ENCODE results near the gene SNHG17.
A peak's percentile ranks its signal among the peaks of the same experiment; 100 is the strongest.
"Not testable (repeated sequence)": the region's sequence is repeated elsewhere in the genome, so short reads cannot be mapped to it uniquely, and the experiment has no call there.

The SNHG17 gene

GRCh38 chr20:38434770-38435554, at the start of gene SNHG17:
Gene SNHG17 (minus strand): TSS chr20:38435328.
- TF ChIP-seq Cebpa-rat (IDR thresholded peaks at IDR 0.05) = no peak

GRCh38 chr20:38479596-38479995, 44.5 kb upstream of the SNHG17 start:
- H3K9me3 ChIP-seq = no peaks in the 10 kb centered on the region
- TF ChIP-seq Cebpa-rat (IDR thresholded peaks at IDR 0.05) = no peak
- H3K4me1 ChIP-seq = peaks cover 6% of the 10 kb centered on the region; the same call in 1 of the 2 replicates
- H3K4me3 ChIP-seq = no peak overlapping the region
- H3K27me3 ChIP-seq = no peaks in the 10 kb centered on the region
- no peak overlapping the region for H3K4me2 ChIP-seq
- peaks cover 41% of the 10 kb centered on the region for H3K36me3 ChIP-seq
- H4K20me1 ChIP-seq = peaks cover 96% of the 10 kb centered on the region
- no peak overlapping the region for H3K27ac ChIP-seq
- H3K9ac ChIP-seq = no peak overlapping the region

More at GRCh38 chr20:38434770-38435554, at the start of gene SNHG17:
- Histone ChIP-seq H3K36me3 (peaks cover 41% of the 10 kb centered on the region), H4K20me1 (peaks cover 46% of the 10 kb centered on the region), H3K9me3 (peaks cover 16% of the 10 kb centered on the region; the same call in 1 of the 2 replicates), H3K9ac (peak within 1 kb of the TSS; percentile 98), H3K4me2 (peak within 1 kb of the TSS; percentile 96), H3K27ac (peak within 1 kb of the TSS; percentile 98), H3K27me3 (no peaks in the 10 kb centered on the region), H3K4me3 (peak within 1 kb of the TSS; percentile 93), H3K4me1 (peaks cover 37% of the 10 kb centered on the region)

DNA sequence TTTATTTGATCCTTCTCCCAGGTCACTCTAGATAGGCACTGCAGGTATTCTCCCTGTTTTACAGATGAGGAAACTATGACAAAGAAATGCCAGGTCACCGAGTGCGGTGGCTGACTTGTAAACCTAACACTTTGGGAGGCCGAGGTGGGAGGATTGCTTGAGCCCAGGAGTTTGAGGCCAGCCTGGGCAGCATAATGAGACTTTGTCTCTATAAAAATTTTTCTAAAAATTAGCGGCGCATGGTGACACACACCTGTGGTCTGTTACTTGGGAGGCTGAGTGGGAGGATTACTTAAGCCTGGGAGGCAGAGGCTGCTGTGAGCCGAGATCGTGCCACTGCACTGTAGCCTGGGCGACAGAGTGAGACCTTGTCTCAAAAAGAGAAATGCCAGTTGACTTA, 42.6 kb upstream of the SNHG17 start:
- no peak overlapping the region for H3K27ac ChIP-seq
- no peak for TF ChIP-seq Cebpa-rat (IDR thresholded peaks at IDR 0.05)
- H3K4me3 ChIP-seq = no peak overlapping the region
- H3K36me3 ChIP-seq = peaks cover 31% of the 10 kb centered on the region
- no peak overlapping the region for H3K4me2 ChIP-seq
- H3K27me3 ChIP-seq = no peaks in the 10 kb centered on the region
- H3K9me3 ChIP-seq = no peaks in the 10 kb centered on the region
- peaks cover 21% of the 10 kb centered on the region for H3K4me1 ChIP-seq
- H4K20me1 ChIP-seq = peaks cover 95% of the 10 kb centered on the region
- H3K9ac ChIP-seq = no peak overlapping the region

DNA sequence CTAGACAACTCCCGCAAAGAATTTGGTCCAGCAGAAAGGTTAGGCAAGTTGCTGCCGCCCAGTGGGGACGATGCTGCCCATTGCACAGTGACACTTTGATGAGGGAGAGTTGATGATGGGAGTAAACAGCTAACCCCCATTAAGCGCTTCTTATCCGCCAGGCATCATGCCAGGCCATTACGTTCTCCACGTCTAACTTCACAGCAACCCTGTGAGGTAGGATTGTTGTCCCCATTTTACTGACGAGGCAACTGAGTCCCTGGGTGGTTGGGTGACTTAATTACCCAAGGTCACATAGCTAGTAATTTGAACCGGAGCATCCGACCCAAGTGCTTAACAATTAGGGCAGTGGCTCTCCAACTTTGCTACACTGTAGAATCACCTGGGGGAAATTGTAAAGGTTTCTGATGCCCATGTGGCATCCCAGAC, 38.3 kb upstream of the SNHG17 start:
- no peak for TF ChIP-seq Cebpa-rat (IDR thresholded peaks at IDR 0.05)

DNA sequence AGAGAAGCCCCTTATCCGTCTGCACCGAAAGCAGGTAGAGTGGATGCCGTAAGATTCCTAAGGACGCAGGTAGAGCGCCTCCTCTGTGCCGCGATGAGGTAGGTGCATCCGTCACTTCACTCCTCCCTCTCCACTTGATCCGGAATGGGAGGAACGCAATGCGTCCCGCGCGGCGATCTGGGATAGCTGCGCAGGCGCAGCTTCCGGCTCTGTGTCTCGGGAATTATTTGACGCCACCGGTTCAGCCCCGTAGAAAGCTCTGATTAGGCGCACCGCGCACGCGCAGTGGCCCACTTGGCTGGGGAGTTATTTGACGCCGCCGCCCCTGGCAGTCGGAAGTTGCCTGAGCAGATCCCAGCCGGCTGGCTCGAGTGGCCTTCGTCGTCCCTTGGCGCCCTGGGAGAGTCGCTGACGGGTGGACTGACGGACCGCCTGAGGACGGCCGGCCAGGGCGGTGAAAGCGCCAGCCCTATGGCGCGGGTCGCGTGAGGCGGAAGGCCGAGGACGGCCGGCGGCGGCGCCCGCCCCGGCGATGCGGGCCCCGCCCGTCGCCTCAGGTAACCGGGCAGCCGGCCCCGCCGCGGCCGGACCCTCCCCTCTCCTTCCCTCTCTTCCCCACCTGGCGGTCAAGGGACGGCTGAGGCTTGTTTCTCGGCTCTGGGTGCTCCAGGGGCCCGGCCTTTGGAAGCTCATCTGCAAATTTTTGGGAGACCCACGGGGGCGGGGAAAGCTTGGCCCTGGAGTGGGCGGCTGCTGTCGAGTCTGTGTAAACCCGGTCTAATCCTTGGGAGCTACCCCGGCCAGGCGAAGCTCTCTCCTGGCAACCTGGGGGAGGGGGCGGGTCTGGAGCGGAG, 37.6 kb upstream of the SNHG17 start, which contains the start of gene RALGAPB:
TSS of gene RALGAPB (plus strand) at position 331 of the 854 bp plus-strand sequence. CDS start 15,590 bp downstream, outside the sequence.
- Histone ChIP-seq H3K9ac (peak within 1 kb of the TSS; percentile 91), H3K4me3 (peak within 1 kb of the TSS; percentile 96), H3K27me3 (no peaks in the 10 kb centered on the region), H3K4me2 (peak within 1 kb of the TSS; percentile 93), H3K27ac (peak within 1 kb of the TSS; percentile 85), H3K4me1 (peaks cover 25% of the 10 kb centered on the region), H4K20me1 (peaks cover 49% of the 10 kb centered on the region), H3K9me3 (no peaks in the 10 kb centered on the region), H3K36me3 (peaks cover 4% of the 10 kb centered on the region; the same call in 1 of the 2 replicates)
- no peak for TF ChIP-seq Cebpa-rat (IDR thresholded peaks at IDR 0.05)

More for the DNA sequence above, 38.3 kb upstream of the SNHG17 start:
- Histone ChIP-seq H3K27me3 (no peaks in the 10 kb centered on the region), H3K9me3 (no peaks in the 10 kb centered on the region), H3K36me3 (peaks cover 7% of the 10 kb centered on the region; the same call in 1 of the 2 replicates), H3K4me1 (peaks cover 25% of the 10 kb centered on the region), H4K20me1 (peaks cover 55% of the 10 kb centered on the region), H3K4me3 (peak overlapping the region; percentile 96), H3K4me2 (peak overlapping the region; percentile 93), H3K9ac (peak overlapping the region; percentile 91), H3K27ac (peak overlapping the region; percentile 85)

GRCh38 chr20:38471987-38472512, 36.9 kb upstream of the SNHG17 start:
- Histone ChIP-seq H4K20me1 (peaks cover 42% of the 10 kb centered on the region), H3K9me3 (no peaks in the 10 kb centered on the region), H3K4me2 (peak overlapping the region; percentile 69), H3K27ac (no peak overlapping the region; the same call in 1 of the 2 replicates), H3K36me3 (no peaks in the 10 kb centered on the region), H3K4me1 (peaks cover 25% of the 10 kb centered on the region), H3K4me3 (peak overlapping the region; percentile 96), H3K9ac (peak overlapping the region; percentile 91), H3K27me3 (no peaks in the 10 kb centered on the region)
- no peak for TF ChIP-seq Cebpa-rat (IDR thresholded peaks at IDR 0.05)

- no peak for TF ChIP-seq Cebpa-rat (IDR thresholded peaks at IDR 0.05)
- Histone ChIP-seq H3K27ac (no peak overlapping the region), H3K4me3 (no peak overlapping the region), H3K4me2 (no peak overlapping the region), H3K36me3 (no peaks in the 10 kb centered on the region), H3K9me3 (no peaks in the 10 kb centered on the region), H3K4me1 (peaks cover 25% of the 10 kb centered on the region), H4K20me1 (peaks cover 34% of the 10 kb centered on the region), H3K27me3 (no peaks in the 10 kb centered on the region), H3K9ac (no peak overlapping the region)
These were observed 36.1 kb upstream of the SNHG17 start for GRCh38 chr20:38471245-38471644.

DNA sequence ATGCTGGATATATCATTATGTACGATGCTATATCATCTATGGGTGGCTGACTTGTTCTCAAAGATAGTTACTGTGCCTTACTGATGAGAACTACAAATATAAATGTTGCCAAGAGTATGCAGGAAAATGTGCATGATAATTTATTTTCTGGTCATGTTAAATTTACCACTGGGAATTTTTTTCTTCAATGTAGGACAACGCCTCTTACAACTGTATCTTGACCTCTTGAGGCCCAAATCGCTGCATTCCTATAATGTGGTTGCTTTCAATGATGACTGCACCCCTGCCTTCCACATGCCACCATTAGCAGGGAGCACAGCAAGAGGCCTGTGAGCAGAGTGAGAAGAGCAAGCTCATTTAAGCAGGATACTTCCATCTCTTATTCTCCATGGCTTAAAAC, 31.9 kb upstream of the SNHG17 start:
- Histone ChIP-seq H3K4me3 (no peak overlapping the region), H3K4me1 (0 out of 2 replicates have a peak, but pooled peaks cover 2% of the 10 kb centered on the region), H3K9me3 (no peaks in the 10 kb centered on the region; the same call in 1 of the 2 replicates), H3K9ac (no peak overlapping the region), H3K36me3 (no peaks in the 10 kb centered on the region), H3K27me3 (no peaks in the 10 kb centered on the region), H3K4me2 (no peak overlapping the region), H3K27ac (no peak overlapping the region), H4K20me1 (no peaks in the 10 kb centered on the region)
- no peak for TF ChIP-seq Cebpa-rat (IDR thresholded peaks at IDR 0.05)

GRCh38 chr20:38466171-38466570, 31.0 kb upstream of the SNHG17 start:
- no peak overlapping the region for H3K27ac ChIP-seq
- no peaks in the 10 kb centered on the region; the same call in 1 of the 2 replicates for H3K9me3 ChIP-seq
- no peak overlapping the region for H3K9ac ChIP-seq
- no peaks in the 10 kb centered on the region for H4K20me1 ChIP-seq
- no peak overlapping the region for H3K4me3 ChIP-seq
- H3K4me2 ChIP-seq = no peak overlapping the region
- no peaks in the 10 kb centered on the region for H3K4me1 ChIP-seq
- no peaks in the 10 kb centered on the region for H3K27me3 ChIP-seq
- no peaks in the 10 kb centered on the region for H3K36me3 ChIP-seq
- no peak for TF ChIP-seq Cebpa-rat (IDR thresholded peaks at IDR 0.05)

- not testable (repeated sequence) for H3K36me3 ChIP-seq, H3K27ac ChIP-seq
These were observed 26.4 kb upstream of the SNHG17 start for GRCh38 chr20:38461569-38461968.

GRCh38 chr20:38461167-38461566, 26.0 kb upstream of the SNHG17 start:
- not testable (repeated sequence) for H4K20me1 ChIP-seq, H3K27me3 ChIP-seq, H3K4me2 ChIP-seq, H3K36me3 ChIP-seq, H3K27ac ChIP-seq, H3K9me3 ChIP-seq, H3K4me3 ChIP-seq, H3K9ac ChIP-seq, H3K4me1 ChIP-seq

More at GRCh38 chr20:38461569-38461968, 26.4 kb upstream of the SNHG17 start:
- not testable (repeated sequence) for H3K9me3 ChIP-seq, H3K4me1 ChIP-seq, H3K27me3 ChIP-seq, H4K20me1 ChIP-seq, H3K4me3 ChIP-seq, H3K9ac ChIP-seq, H3K4me2 ChIP-seq

DNA sequence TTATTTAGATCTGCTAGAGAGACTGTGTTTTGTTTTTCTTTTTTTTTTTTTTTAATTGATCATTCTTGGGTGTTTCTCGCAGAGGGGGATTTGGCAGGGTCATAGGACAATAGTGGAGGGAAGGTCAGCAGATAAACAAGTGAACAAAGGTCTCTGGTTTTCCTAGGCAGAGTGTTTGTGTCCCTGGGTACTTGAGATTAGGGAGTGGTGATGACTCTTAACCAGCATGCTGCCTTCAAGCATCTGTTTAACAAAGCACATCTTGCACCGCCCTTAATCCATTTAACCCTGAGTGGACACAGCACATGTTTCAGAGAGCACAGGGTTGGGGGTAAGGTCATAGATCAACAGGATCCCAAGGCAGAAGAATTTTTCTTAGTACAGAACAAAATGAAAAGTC, 25.5 kb upstream of the SNHG17 start:
- H3K27ac ChIP-seq, H3K4me2 ChIP-seq, H3K36me3 ChIP-seq, H3K4me1 ChIP-seq, H3K4me3 ChIP-seq, H3K9me3 ChIP-seq, H3K27me3 ChIP-seq, H4K20me1 ChIP-seq, H3K9ac ChIP-seq: not testable (repeated sequence)
